GM18498 (cell line): ENCODE data around the gene SLC7A5.
"Not testable (repeated sequence)": the region's sequence is repeated elsewhere in the genome, so short reads cannot be mapped to it uniquely, and the experiment has no call there.

Experiments used
- ATAC-seq: cut with Tn5 transposase; IDR thresholded peaks from one replicate; pipeline ENCODE4 v1.9.1; 2021; ENCODE audit warnings: mild to moderate bottlenecking, moderate library complexity; ENCODE audit not compliant: unreplicated experiment

Gene SLC7A5

DNA sequence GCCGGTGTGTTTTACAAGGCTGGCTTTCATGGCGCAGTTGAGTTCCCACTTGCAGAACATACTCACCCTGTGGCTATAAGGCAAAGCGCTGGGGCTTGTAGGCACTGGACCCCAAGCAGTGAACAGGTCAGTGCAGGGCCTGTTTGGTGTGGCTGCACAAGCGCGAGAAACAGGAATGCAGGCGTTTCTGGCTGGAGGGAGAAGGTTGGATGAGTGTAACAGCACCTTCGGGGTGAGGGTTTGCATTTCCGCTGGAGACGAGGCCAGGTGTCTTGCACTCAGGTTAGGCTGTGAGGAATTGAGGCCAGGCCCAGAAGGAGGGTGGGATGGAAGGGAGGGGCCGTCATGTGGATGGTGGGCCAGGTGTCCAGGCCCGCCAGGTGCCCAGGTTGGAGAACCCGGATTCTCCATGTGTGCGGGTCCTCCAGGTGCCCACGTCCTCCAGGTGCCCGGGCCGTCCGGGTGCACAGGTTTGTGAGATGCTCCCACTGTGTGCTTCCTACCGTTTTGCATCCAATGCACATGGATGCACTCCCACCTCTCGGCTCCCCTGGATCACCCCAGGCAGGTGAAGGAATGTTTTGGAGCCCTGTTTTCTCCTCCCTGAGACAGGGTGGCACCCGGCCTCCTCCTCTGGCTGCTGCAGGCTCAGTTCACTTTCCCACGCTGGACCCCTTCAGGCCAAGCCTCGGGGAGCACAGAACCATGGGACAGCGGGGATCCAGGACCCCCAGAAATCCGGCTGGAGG, 46.0 kb downstream of the SLC7A5 start:
- no peak for ATAC-seq

DNA sequence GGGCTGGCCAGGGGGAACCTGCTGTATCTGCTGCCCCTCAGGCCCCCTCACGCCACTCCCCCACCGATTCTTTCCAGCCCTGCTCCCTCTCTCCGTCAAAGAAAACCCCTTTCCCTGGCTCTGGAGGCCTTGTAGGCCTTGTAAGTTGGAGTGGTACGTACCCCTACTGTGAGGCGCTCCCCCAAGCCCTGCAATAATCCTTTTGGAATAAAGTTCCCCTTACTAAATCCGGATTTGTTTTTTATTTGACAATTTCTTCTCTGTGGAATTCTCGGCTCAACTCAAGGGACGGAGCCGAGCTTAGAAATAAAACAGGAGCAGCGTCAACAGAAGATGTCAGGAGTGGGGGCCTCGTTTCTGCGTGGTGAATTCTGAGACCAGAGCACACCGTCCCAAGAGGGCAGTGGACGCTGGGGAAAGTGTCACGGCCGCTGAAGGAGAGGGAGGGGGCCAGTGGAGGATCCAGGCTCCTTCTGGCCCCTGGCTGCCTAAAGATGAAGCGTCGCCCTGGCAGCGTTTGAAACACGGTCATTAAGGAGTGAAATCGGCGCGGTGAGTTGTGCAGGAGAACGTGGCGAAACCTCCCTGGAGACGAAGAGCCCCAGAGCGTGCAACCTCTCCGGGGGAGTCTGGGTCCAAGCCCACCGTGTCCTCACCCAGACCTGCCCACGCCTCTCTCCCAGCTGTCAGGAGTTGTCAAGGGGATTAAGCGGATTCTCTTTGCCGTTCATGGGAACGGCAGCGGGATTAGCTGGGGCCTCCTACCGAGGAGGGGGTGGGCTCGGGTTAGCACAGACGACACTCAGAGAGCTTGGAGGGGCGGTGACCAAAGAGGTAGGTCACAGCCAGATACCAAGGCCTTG, 47.0 kb downstream of the SLC7A5 start:
- ATAC-seq = no peak

DNA sequence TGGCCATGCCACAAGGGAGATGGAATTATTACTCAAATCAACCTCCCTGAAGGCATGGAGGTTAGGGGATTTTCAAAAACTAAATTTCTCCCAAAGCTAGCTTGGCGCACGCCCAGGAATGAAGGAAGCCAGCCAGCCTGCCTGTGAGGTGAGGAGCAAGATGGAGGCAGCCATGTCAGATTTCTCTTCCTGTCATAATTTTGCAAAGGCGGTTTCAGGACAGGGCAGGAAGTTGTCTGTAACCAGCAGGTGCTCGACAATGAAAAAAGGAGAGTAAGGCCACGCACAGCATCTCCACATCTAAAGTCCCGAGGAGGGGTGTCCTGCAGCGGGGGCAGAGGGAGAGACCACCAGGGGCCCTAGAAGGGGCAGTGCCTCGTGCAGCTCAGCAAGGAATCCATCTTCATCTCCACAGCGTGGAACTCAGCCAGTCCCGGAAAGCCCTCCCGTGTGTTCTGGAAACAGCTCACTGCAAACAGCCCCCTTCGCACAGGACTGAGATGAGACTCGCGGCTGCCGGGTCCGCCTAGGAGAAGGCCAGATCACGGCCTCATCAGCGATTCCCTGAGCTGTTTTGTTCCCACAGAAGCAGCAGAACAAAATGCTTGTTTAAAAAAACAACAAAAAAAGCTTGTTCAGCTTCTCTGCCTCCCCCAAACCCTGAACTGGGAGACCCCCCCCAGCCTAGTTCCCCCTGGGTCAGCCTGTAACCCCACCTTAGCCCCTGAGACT, 47.8 kb downstream of the SLC7A5 start:
- no peak for ATAC-seq

DNA sequence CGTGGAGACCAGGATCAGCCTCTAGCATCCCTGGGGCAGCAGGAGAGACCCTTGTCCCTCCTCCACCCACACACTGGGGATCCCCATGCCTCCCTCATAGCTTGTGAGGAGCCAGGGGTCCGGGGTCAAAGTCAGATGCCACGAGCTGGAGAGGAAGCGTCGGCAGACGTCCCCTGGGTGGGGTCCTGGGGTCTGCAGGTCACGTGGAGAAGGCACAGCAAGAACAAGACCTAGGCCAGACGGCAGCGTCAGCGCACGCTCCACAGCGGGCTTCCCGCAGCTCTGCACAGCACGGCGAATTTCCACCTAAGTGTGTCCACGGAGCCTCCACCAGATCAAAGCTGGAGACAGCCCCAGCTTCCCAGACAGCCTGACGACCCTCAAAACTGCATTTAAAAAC, 49.3 kb downstream of the SLC7A5 start:
- ATAC-seq = no peak

DNA sequence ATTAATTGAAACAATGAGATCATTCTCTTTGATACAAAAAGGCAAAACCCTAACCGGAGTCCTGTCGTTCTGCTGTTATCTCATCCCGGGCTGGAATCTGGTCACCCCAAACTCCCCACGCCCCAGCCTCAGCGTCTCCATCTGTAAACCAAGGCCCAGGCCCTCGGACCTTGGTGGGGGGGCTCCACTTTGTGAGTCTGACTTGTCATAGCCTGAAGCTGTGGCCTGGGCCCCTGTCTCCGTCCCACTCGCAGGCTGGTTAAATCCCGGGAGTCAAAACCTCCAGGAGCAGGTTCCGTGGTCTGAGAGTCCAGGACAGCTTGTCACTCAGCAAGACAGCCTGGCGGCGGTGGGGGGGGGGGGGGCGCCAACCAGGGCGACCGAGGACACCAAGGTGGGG, 50.0 kb downstream of the SLC7A5 start:
- no peak for ATAC-seq

DNA sequence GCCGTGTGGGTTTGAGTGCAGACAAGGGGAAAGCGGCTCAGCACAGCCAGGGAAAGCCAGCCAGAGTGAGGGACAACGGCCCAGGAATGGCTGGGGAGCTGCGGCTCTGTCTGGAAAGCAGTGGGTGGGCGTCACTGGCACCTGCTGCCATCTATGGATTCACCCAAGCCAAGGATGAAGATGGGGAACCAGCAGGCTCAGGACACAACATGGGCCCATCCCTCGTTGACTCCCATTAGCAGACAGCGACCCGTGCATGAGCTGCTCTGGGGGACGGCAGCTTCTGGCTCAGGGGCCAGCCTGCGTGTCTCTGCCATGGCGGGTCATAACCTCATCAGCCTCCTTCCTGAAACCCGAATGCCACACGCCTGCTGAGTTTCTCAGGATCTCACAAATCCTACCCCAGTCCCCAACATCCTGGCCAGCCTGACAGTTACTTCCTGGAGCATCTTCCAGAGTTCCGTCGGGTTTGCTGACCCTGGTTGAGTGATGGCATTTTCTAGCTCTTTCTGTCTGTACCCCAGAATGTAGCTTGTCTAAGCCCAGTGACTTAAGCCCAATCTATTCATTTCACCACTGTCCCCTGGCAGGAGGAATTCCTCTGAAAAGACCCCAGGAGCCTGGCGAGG, 50.7 kb downstream of the SLC7A5 start:
- ATAC-seq = no peak

DNA sequence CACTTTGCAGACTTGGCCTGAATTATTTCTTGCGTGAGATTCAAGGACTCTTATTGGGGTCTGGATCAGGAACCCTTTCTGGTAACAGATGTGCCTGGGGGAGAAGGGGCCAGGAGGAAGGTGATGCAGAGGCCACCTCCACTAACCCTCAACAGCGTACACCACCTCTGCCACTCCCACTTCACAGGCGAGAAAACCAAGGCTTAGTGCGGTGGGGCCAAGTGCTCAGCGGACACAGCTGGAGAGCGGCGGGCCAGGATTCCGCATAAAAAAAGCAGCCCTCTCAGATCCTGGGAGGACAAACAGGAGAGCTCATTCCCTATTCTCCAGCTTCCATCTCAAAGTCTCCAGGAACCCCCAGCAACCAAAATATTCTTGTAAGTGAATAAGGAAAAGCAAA, 51.4 kb downstream of the SLC7A5 start:
- ATAC-seq = no peak

DNA sequence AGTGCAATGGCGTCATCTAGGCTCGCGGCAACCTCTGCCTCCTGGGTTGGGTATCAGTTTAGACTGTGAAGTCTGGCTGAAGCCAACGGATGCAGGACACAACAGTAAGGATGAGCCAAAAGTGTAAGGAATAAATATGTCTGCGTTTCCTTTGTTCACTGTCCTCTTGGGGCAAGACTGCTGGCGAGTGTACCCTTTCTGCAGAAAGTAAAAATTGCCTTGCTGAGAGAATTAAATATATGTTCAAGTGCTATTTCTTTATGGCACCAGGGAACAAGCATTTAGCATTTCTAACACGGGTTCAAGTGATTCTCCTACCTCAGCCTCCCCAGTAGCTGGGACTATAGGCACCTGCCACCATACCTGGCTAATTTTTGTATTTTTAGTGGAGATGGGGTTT, 51.9 kb downstream of the SLC7A5 start:
- ATAC-seq = not testable (repeated sequence)

DNA sequence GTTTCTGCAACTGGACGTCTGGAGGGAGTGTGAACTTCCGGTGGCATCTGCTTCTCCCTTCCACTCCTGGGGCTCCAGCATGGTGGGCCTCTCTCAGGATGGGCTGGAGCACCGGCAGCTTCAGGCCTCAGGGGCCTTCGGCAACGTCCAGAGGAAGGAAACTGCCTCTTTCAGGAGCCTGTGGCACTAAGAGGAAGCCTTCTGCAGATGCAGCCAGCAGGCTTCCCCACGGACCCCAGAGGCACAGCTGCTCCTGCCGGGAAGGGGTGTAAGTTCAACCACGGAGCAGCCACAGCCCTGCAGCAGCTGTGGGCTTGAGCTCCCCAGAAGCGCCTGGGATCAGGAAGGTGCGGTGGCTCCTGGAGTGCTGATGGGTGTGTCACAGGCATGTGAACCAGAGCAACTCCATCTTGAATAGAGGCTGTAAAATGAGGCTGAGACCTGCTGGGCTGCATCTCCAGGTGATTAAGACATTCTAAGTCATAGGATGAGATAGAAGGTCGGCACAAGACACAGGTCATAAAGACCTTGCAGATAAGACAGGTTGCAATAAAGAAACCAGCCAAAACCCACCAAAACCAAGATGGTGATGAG, 52.7 kb downstream of the SLC7A5 start:
- ATAC-seq = no peak

DNA sequence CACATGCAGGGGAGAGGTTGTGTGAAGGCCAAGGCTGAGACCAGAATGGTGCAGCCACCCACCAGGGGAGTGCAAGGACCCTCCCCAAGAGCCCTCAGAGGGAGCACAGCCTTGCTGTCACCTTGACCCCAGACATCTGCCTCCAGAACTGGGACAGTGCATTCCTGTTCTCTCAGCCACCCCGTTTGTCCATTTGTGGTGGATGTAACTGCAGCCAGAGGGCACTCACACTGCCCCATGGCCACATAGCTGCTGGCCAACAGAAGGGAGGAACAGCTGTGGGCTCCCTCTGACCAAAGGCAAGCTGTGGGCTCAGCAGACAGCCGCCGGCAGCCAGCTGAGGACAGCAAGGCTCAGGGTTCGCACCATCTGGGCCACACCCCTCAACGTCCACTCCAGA, 53.7 kb downstream of the SLC7A5 start:
- ATAC-seq = no peak

DNA sequence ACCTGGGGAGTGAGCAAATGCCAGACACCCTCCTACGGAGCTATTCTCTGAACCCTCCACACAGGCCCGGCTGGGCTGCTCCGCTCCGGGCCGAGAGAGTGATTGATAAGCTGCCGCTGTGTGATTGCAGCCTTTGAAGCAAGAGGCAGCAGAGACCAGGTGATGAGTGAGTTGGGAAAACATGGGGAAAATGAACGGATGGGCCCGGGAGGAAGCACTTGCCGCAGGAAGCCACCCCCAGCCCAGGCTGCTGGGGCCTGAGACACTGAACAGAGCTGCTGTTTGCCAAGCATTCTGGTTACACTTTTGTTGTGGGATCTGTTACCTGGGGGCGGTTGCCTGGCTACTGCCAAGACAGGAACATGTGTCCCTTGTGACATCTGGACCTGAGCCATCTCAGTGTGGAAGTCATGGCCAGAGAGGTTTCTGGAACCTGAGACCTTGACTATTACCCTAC, 57.1 kb downstream of the SLC7A5 start:
- no peak for ATAC-seq

DNA sequence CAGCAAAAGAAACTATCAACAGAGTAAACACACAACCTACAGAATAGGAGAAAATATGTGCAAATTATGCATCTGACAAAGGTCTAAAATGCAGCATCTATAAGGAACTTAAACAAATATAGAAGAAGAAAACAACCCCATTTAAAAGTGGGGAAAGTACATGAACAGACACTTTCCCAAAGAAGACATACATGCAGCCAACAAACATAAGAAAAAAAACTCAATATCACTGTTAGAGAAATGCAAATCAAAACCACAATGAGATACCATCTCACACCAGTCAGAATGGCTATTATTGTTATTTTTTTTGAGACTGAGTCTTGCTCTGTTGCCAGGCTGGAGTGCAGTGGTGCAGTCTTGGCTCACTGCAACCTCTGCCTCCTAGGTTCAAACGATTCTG, 57.9 kb downstream of the SLC7A5 start:
- ATAC-seq = not testable (repeated sequence)

DNA sequence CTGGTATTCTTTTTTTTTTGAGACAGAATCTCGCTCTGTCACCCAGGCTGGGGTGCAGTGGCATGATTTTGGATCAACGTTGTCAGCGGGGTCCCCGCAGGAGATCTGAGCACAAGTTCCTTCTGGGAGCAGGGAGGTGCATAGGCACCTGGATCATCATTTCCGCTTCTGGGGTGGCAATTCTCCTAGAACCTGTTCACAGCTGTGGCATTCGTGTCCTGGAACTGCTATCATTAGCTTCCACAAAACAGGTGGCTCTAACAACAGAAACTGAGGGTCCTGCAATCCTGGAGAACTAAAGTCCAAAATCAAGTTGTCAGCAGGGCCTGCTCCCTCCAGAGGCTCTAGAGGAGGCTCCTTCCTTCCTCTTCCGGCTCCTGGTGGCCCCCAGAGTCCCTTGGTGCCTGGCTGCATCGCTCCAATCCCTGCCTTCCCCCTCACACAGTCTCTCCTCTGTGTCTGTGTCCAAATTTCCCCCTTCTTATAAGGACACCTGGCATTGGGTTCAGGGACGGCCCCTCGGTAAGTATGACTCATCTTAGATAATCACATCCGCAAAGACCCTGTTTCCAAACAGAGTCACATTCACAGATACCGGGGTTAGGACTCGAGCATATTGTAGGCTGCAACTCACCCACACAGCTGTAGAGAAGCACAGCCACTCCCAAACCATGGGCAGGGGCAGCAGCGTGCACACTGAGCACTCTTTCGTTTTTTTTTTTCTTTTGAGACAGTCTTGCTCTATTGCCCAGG, 60.0 kb downstream of the SLC7A5 start:
- ATAC-seq = peak; percentile 56

DNA sequence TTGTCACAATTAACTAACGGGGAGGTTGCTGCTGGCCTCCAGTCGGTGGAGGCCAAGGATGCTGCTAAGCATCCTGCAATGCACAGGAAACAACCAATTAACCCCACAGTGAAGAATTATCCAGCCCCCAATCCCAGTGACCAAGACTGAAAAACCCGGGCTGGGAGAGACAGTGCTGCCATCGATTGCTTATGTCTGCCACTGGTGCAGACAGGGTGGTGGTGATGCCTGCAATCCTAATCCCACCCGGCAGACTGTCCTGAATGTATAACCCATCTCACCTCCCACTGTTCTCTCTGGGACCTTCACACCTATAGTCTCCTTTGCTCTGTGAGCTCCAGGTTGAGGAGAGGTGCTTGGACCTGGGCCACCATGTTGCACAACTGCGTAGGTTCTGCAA, 61.2 kb downstream of the SLC7A5 start:
- ATAC-seq = no peak

DNA sequence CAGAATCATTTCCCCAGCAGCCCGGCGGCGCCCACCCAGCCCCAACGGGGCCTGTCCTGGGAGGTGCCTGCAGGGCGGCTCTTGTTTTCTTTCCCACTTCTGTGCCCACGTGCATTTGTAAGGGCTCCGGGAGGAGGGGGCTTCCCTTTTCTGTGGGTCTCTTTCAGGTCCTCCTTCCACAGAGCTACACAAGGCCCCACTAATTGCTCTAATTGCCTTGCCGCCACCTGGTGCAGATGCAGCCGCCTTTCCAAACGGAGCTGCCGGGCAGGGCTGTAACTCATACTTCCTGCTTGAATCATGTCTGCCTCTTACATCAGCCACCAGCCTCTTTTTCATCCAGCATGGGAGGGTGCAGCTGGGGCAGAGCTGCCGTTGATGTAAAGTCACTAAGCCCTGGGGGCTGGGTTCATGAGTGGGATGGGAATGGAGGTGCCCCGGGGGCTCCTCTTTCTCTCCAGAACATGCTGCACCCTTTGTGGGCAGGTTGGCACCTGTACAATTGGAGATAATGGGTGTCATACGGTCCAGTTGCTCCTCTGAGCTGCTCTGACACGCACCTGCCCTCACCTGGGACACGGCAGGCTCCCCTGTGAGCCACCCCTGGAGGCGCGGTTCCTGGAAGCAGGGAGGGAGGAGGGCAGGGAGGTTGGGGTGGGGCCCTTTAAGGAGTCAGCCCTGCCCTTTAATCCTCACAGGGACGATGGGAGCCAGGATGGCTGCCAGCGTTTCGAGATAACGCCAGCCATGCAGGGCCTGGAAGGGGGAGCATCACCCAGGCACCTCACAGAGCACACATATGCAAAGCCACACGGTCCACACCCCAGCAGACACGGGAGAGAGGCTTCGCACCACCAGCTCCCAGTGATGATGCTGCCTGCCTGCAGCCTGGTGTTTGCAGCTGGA, 62.4 kb downstream of the SLC7A5 start:
- no peak for ATAC-seq

DNA sequence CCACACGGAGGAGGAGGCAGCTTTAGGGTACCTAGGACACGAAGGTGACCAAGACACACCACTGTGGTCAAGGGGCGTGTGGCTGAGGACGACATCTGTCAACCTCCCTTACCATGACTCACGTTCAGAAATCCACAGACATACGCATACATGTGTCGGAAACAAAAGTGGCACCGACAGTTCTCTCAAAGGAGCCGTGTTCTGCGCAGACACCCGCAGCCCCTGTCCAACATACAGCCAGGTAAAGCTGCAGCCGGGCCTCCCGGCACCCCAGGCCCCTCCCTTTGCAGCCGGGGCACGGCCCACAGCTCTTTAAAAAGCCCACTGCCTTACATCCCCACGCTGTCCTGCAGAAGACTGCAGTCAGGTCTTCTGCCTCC, 63.1 kb downstream of the SLC7A5 start:
- ATAC-seq = no peak

DNA sequence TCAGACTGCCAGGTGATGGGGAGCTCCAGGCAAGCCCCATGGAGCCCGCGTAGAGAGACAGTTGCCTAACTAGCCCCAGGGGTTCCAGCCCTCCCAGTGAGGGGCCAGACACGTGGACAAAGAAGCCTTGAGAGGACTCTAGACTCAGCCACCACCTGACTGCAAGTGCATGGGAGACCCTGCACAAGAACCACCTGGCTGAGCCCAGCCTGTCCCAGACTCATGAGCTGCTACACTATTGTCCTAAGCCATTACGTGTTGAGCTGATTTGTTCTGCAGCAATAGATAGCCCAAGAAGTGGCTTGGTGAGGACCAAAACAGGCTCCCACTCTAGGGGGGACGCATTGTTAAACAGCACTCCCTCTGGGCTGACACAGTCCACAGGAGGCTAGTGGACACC, 65.9 kb downstream of the SLC7A5 start:
- ATAC-seq = no peak

DNA sequence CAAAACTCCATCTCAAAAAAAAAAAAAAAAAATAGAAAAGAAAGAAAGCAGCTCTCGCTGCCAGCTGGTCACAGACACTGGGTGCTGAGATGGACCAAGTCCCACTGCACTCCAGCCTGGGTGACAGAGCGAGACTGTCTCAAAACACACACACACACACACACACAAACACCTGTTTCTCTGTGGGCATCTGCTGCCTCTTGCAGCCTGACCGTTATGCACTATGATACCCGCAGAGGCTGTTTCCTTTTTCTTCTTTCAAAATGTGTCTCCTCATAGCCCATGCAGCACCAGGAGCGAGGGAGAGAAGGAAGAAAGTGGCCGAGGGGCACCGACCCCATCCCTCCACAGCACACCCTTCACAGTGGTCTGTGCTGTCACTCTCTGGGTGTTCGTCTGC, 66.6 kb downstream of the SLC7A5 start:
- no peak for ATAC-seq

DNA sequence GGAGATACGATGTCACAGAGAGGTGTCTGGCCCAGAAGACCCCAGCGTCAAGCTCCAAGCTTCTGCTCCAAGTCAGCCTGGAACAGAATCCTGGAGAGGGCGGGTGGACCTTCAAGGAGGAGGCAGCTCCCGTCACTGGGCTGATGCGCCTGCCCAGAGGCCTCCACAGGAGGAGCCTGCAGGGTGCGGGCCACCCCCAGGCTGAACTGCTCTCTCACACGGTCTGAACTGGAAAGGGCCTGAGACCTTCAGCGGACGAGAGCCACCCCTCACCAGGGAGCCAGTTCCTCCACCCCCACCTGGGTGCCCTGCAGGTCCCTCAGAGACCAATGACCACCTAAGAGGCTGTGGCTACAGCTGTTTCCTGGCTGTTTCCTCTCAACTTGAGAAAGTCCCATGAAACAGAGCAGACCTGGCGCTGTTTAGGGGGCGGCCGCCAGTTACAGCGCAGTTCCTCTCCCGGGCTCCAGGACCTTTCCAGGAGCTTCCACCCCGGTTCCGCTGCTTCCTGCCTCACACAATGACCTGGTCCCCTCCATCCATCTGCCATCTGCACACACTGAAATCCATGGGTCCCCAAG, 67.5 kb downstream of the SLC7A5 start:
- no peak for ATAC-seq
